Measurements from ENCODE around the gene SATB2. TPM values are rescaled to one million over a fixed set of nuclear protein-coding genes. Genes with fewer than 3 reads are reported as not detected.

SATB2 gene
- total RNA-seq, 1 experiment from 2014 or later: 22.1 TPM

GRCh38 chr2:199282309-199282708, 175.4 kb downstream of the SATB2 start:
- Mint-ChIP-seq H3K36me3 (peaks cover 57% of the 10 kb centered on the region), H3K27ac (no peak overlapping the region), H3K4me1 (peaks cover 3% of the 10 kb centered on the region; the same call in 1 of the 2 replicates), H3K4me3 (no peak overlapping the region), H3K27me3 (ENCODE audit: low read depth) (peaks cover 4% of the 10 kb centered on the region; the same call in 1 of the 2 replicates), H3K9me3 (peaks cover 54% of the 10 kb centered on the region)
- no peak for TF ChIP-seq SP1 (CRISPR knock-in tag; conservative IDR thresholded peaks at IDR 0.05)
- TF ChIP-seq PRDM15 (CRISPR knock-in tag; IDR thresholded peaks at IDR 0.05): no peak
- TF ChIP-seq ZNF219 (CRISPR knock-in tag; IDR thresholded peaks at IDR 0.05; ENCODE audit: borderline replicate concordance): no peak
- TF ChIP-seq USF2 (CRISPR knock-in tag; IDR thresholded peaks at IDR 0.05): no peak
- no peak for TF ChIP-seq TEAD1 (CRISPR knock-in tag; IDR thresholded peaks at IDR 0.05)
- no peak for TF ChIP-seq ATF1 (CRISPR knock-in tag; IDR thresholded peaks at IDR 0.05)
- no peak for TF ChIP-seq RORB (CRISPR knock-in tag; IDR thresholded peaks at IDR 0.05)
- TF ChIP-seq ZNF671 (CRISPR knock-in tag; IDR thresholded peaks at IDR 0.05): no peak
- TF ChIP-seq ETV6 (CRISPR knock-in tag; IDR thresholded peaks at IDR 0.05): no peak
- TF ChIP-seq NR3C1 (CRISPR knock-in tag; conservative IDR thresholded peaks at IDR 0.05; ENCODE audit: low read depth): no peak
- no peak for TF ChIP-seq NFYB (CRISPR knock-in tag; conservative IDR thresholded peaks at IDR 0.05; ENCODE audit: low read depth)
- TF ChIP-seq ZNF281 (CRISPR knock-in tag; IDR thresholded peaks at IDR 0.05): no peak
- no peak for TF ChIP-seq ZNF416 (CRISPR knock-in tag; IDR thresholded peaks at IDR 0.05)
- no peak for TF ChIP-seq CDX4 (CRISPR knock-in tag; IDR thresholded peaks at IDR 0.05; ENCODE audit: borderline replicate concordance)
- TF ChIP-seq GTF2I (CRISPR knock-in tag; conservative IDR thresholded peaks at IDR 0.05): no peak
- TF ChIP-seq GABPB1 (CRISPR knock-in tag; IDR thresholded peaks at IDR 0.05): no peak
- TF ChIP-seq MLX (CRISPR knock-in tag; IDR thresholded peaks at IDR 0.05): no peak
- no peak for TF ChIP-seq GRHL2 (CRISPR knock-in tag; IDR thresholded peaks at IDR 0.05; ENCODE audit: insufficient replicate concordance, severe bottlenecking)
- no peak for ATAC-seq
- no peak for DNase-seq (ENCODE audit: low spot score)
- ChIA-PET CTCF (no interaction called here), POLR2A (no interaction called here)

- CTCF ChIA-PET: no interaction called here
- no peak overlapping the region for H3K27ac Mint-ChIP-seq
- H3K36me3 Mint-ChIP-seq: peaks cover 49% of the 10 kb centered on the region
- H3K9me3 Mint-ChIP-seq: peaks cover 47% of the 10 kb centered on the region
- DNase-seq (ENCODE audit: low spot score) (no peak), ATAC-seq (no peak)
- H3K4me1 Mint-ChIP-seq: peaks cover 6% of the 10 kb centered on the region; the same call in 1 of the 2 replicates
- peaks cover 4% of the 10 kb centered on the region; the same call in 1 of the 2 replicates for H3K27me3 Mint-ChIP-seq (ENCODE audit: low read depth)
- POLR2A ChIA-PET: no interaction called here
- no peak overlapping the region for H3K4me3 Mint-ChIP-seq
- TF ChIP-seq ERG (CRISPR knock-in tag; IDR thresholded peaks at IDR 0.05) (no peak), ZSCAN18 (CRISPR knock-in tag; IDR thresholded peaks at IDR 0.05) (no peak), KAT7 (CRISPR knock-in tag; IDR thresholded peaks at IDR 0.05; ENCODE audit: borderline replicate concordance) (no peak), ZNF425 (CRISPR knock-in tag; conservative IDR thresholded peaks at IDR 0.05) (no peak), CREB1 (CRISPR knock-in tag; IDR thresholded peaks at IDR 0.05) (no peak)
Measured at GRCh38 chr2:199279146-199279545, 178.6 kb downstream of the SATB2 start.

Data from WTC11 (cell line).